H1 (cell line): ENCODE results near the gene OR4N2. TPM values are rescaled to one million over a fixed set of nuclear protein-coding genes. Genes with fewer than 3 reads are reported as not detected.

ENCODE experiments used
- CTCF ChIA-PET: fragments of 300-600 bp; sonication (Branson Sonifier 250); formaldehyde crosslinking; loops from one replicate; lab custom pipeline; 2021; ENCODE audit not compliant: partially characterized antibody; lab: Charles Lee
- POLR2A ChIA-PET: fragments of 300-600 bp; sonication (Branson Sonifier 250); formaldehyde crosslinking; loops from one replicate; lab custom pipeline; 2021; ENCODE audit warnings: inconsistent platforms; ENCODE audit not compliant: partially characterized antibody; lab: Charles Lee
- DNase-seq, 2 experiments: peaks; one replicate each; pipeline versions ENCODE4 v3.0.0 to v3.0.0-alpha.2; 2010 to 2022; ENCODE audit warnings: low spot score in 2 of 2, low read depth in 1 of 2, mixed read lengths in 1 of 2
- FAIRE-seq: peaks from 2 replicates; lab custom pipeline; 2011; peaks lifted over from hg19 to GRCh38; lab: Jason Lieb, UNC
- H2AFZ ChIP-seq: 2 replicates; pipeline ENCODE4 v1.8.1; 2012; ENCODE audit warnings: low read length, inconsistent platforms
- H2AK5ac ChIP-seq: 2 replicates; pipeline ENCODE4 v1.6.1; 2013; ENCODE audit warnings: low read depth, low read length
- H2BK120ac ChIP-seq: replicated peaks from 2 replicates; pipeline ENCODE3; 2013; ENCODE audit warnings: low read depth, low read length, inconsistent platforms
- H2BK12ac ChIP-seq: 2 replicates; pipeline ENCODE4 v1.6.1; 2013; ENCODE audit warnings: low read depth, low read length
- H2BK15ac ChIP-seq: 2 replicates; pipeline ENCODE4 v1.6.1; 2013; ENCODE audit warnings: low read length
- H2BK20ac ChIP-seq: 2 replicates; pipeline ENCODE4 v1.6.1; 2013; ENCODE audit warnings: low read length
- H2BK5ac ChIP-seq: 2 replicates; pipeline ENCODE4 v1.6.1; 2013; ENCODE audit warnings: low read depth, low read length
- H3K14ac ChIP-seq: 2 replicates; pipeline ENCODE4 v1.6.1; 2013; ENCODE audit warnings: inconsistent platforms; ENCODE audit not compliant: insufficient read length
- H3K18ac ChIP-seq: 2 replicates; pipeline ENCODE4 v1.6.1; 2013; ENCODE audit warnings: low read length; ENCODE audit errors: extremely low read depth
- H3K23ac ChIP-seq: 2 replicates; pipeline ENCODE4 v1.6.1; 2013; ENCODE audit warnings: inconsistent platforms; ENCODE audit not compliant: insufficient read length
- H3K23me2 ChIP-seq: 2 replicates; pipeline ENCODE4 v1.6.1; 2013; ENCODE audit warnings: low read depth, low read length
- H3K27ac ChIP-seq: 2 replicates; pipeline ENCODE4 v1.6.1; 2011; ENCODE audit warnings: low read depth, low read length, inconsistent platforms
- H3K27me3 ChIP-seq, 4 experiments: replicated peaks in 1 of 4; 1 replicate in 1 of 4; 2 replicates in 3 of 4; pipeline versions ENCODE4 v1.6.1 to v1.8.1; 2011 to 2013; ENCODE audit warnings: low read length in 3 of 4, mild to moderate bottlenecking in 3 of 4, inconsistent platforms in 2 of 4, mixed read lengths in 2 of 4, moderate library complexity in 1 of 4; ENCODE audit not compliant: control insufficient read depth in 3 of 4, insufficient read depth in 3 of 4; ENCODE audit errors: extremely low read depth in 1 of 4
- H3K36me3 ChIP-seq, 4 experiments: 2 replicates each; pipeline versions ENCODE4 v1.6.1 to v1.8.1; 2011 to 2013; ENCODE audit warnings: mild to moderate bottlenecking in 4 of 4, low read length in 3 of 4, moderate library complexity in 2 of 4, control low read depth in 1 of 4, inconsistent platforms in 1 of 4; ENCODE audit not compliant: insufficient read depth in 4 of 4, control insufficient read depth in 2 of 4
- H3K4ac ChIP-seq: replicated peaks from 2 replicates; pipeline ENCODE3; 2013; ENCODE audit warnings: low read length, low read depth, mixed read lengths, inconsistent platforms; ENCODE audit not compliant: insufficient read length
- H3K4me1 ChIP-seq, 4 experiments: replicated peaks in 1 of 4; 1 replicate in 1 of 4; 2 replicates in 3 of 4; pipeline versions ENCODE4 v1.6.1 to v1.8.1; 2011 to 2013; ENCODE audit warnings: low read length in 3 of 4, inconsistent platforms in 2 of 4, mixed read lengths in 1 of 4; ENCODE audit not compliant: insufficient read depth in 4 of 4, control insufficient read depth in 3 of 4
- H3K4me2 ChIP-seq, 2 experiments: 2 replicates each; pipeline versions ENCODE4 v1.6.1 to v1.8.1; 2011 to 2013; ENCODE audit warnings: low read depth in 2 of 2, low read length in 2 of 2, control low read depth in 1 of 2, inconsistent platforms in 1 of 2, mild to moderate bottlenecking in 1 of 2; ENCODE audit not compliant: insufficient read depth in 1 of 2
- H3K4me3 ChIP-seq, 4 experiments: fragments of 200-600, 300-600 bp in 1 of 4; sonication (generic), shearing (Covaris generic), sonication (Bioruptor Twin) in 1 of 4; 2 replicates each; pipeline versions ENCODE4 v1.5.1 to v1.8.1; 2011 to 2016; ENCODE audit warnings: low read length in 4 of 4, low read depth in 3 of 4, control low read depth in 2 of 4, inconsistent platforms in 2 of 4, mild to moderate bottlenecking in 2 of 4, mixed read lengths in 1 of 4, moderate library complexity in 1 of 4; ENCODE audit not compliant: insufficient read depth in 2 of 4; ENCODE audit errors: extremely low read depth in 1 of 4
- H3K56ac ChIP-seq: replicated peaks from 2 replicates; pipeline ENCODE3; 2013; ENCODE audit warnings: low read depth, mild to moderate bottlenecking, mixed read lengths, low read length, inconsistent platforms; ENCODE audit not compliant: insufficient read length
- H3K79me1 ChIP-seq: 2 replicates; pipeline ENCODE4 v1.6.1; 2013; ENCODE audit warnings: low read depth, low read length, control low read depth
- H3K79me2 ChIP-seq, 2 experiments: 2 replicates each; pipeline versions ENCODE4 v1.6.1 to v1.8.1; 2012 to 2013; ENCODE audit warnings: low read length in 2 of 2, mild to moderate bottlenecking in 2 of 2, inconsistent platforms in 1 of 2; ENCODE audit not compliant: insufficient read depth in 2 of 2, control insufficient read depth in 1 of 2
- H3K9ac ChIP-seq, 4 experiments: replicated peaks in 1 of 4; 1 replicate in 1 of 4; 2 replicates in 3 of 4; pipeline versions ENCODE4 v1.6.1 to v1.8.1; 2011 to 2013; ENCODE audit warnings: low read depth in 3 of 4, low read length in 3 of 4, control low read depth in 2 of 4, mild to moderate bottlenecking in 2 of 4, moderate library complexity in 2 of 4, inconsistent platforms in 1 of 4; ENCODE audit errors: extremely low read depth in 1 of 4
- H3K9me3 ChIP-seq, 2 experiments: 2 replicates each; pipeline versions ENCODE4 v1.6.1 to v1.8.1; 2012 to 2013; ENCODE audit warnings: mild to moderate bottlenecking in 2 of 2, moderate library complexity in 2 of 2, control low read depth in 1 of 2, inconsistent platforms in 1 of 2, low read depth in 1 of 2, low read length in 1 of 2, mixed read lengths in 1 of 2; ENCODE audit not compliant: insufficient read depth in 2 of 2
- H4K20me1 ChIP-seq, 2 experiments: replicated peaks in 1 of 2; 2 replicates each; pipeline versions ENCODE3 to v1.8.1; 2011 to 2013; ENCODE audit warnings: inconsistent platforms in 2 of 2, low read length in 2 of 2, mild to moderate bottlenecking in 1 of 2; ENCODE audit not compliant: insufficient read depth in 2 of 2, control insufficient read depth in 1 of 2
- H4K5ac ChIP-seq: 2 replicates; pipeline ENCODE4 v1.6.1; 2013; ENCODE audit warnings: low read length, low read depth, mixed read lengths, inconsistent platforms; ENCODE audit not compliant: insufficient read length
- H4K8ac ChIP-seq: 2 replicates; pipeline ENCODE4 v1.8.0; 2013; ENCODE audit warnings: mild to moderate bottlenecking, moderate library complexity, low read length, inconsistent platforms; ENCODE audit not compliant: insufficient read depth; ENCODE audit errors: extremely low read depth
- H4K91ac ChIP-seq: replicated peaks from 2 replicates; pipeline ENCODE3; 2013; ENCODE audit warnings: low read length, mixed read lengths, inconsistent platforms; ENCODE audit not compliant: insufficient read length
- BACH1 ChIP-seq: IDR thresholded peaks from 2 replicates; pipeline ENCODE4 v1.6.1; 2012; ENCODE audit warnings: low read length, improper control_type of control experiment
- CBX8 ChIP-seq: fragments of 300-800, 300-1000 bp; sonication (generic); IDR thresholded peaks from 2 replicates; pipeline ENCODE4 v1.7.1; 2016; ENCODE audit warnings: low read depth, low read length, borderline replicate concordance
- CHD1 ChIP-seq: IDR thresholded peaks from 2 replicates; pipeline ENCODE4 v1.6.1; 2012; ENCODE audit warnings: low read depth, low read length, improper control_type of control experiment
- CHD2 ChIP-seq: IDR thresholded peaks from 2 replicates; pipeline ENCODE4 v1.6.1; 2012; ENCODE audit warnings: low read length, improper control_type of control experiment
- CTBP2 ChIP-seq: IDR thresholded peaks from 2 replicates; pipeline ENCODE4 v1.7.0; 2011; ENCODE audit warnings: borderline replicate concordance, mild to moderate bottlenecking, moderate library complexity, mixed read lengths, low read length; ENCODE audit not compliant: insufficient read depth, insufficient read length
- EP300 ChIP-seq, 2 experiments: IDR thresholded peaks; 1 replicate in 1 of 2; 2 replicates in 1 of 2; pipeline ENCODE4 v1.6.1; 2011 to 2012; ENCODE audit warnings: low read depth in 2 of 2, low read length in 2 of 2, mild to moderate bottlenecking in 2 of 2, borderline replicate concordance in 1 of 2, inconsistent platforms in 1 of 2, moderate library complexity in 1 of 2
- EZH2 ChIP-seq: fragments of 200-600 bp; sonication (generic); IDR thresholded peaks from 2 replicates; pipeline ENCODE4 v1.7.1; 2012; ENCODE audit warnings: low read depth, mild to moderate bottlenecking, moderate library complexity, low read length, inconsistent platforms; ENCODE audit not compliant: severe bottlenecking
- GABPA ChIP-seq: IDR thresholded peaks from 2 replicates; pipeline ENCODE4 v1.6.1; 2011; ENCODE audit warnings: mild to moderate bottlenecking, low read length, moderate library complexity, borderline replicate concordance; ENCODE audit not compliant: insufficient read depth
- GTF2F1 ChIP-seq: IDR thresholded peaks from 2 replicates; pipeline ENCODE4 v1.6.1; 2012; ENCODE audit warnings: low read depth, low read length, improper control_type of control experiment, borderline replicate concordance
- HDAC2 ChIP-seq, 2 experiments: fragments of 300-600 bp in 1 of 2; sonication (generic) in 1 of 2; IDR thresholded peaks; 2 replicates each; pipeline ENCODE4 v1.6.1; 2011 to 2012; ENCODE audit warnings: low read depth in 2 of 2, low read length in 2 of 2, mild to moderate bottlenecking in 2 of 2, moderate library complexity in 2 of 2, borderline replicate concordance in 1 of 2, inconsistent platforms in 1 of 2
- HDAC6 ChIP-seq: IDR thresholded peaks from one replicate; pipeline ENCODE4 v1.7.1; 2012; ENCODE audit warnings: low read depth, mild to moderate bottlenecking, inconsistent platforms, low read length, moderate library complexity
- KDM1A ChIP-seq: fragments of 200-600, 300-600 bp; sonication (generic); IDR thresholded peaks from 2 replicates; pipeline ENCODE4 v1.7.1; 2016; ENCODE audit warnings: mild to moderate bottlenecking, low read length, borderline replicate concordance
- RXRA ChIP-seq: IDR thresholded peaks from 2 replicates; pipeline ENCODE4 v1.6.1; 2011; ENCODE audit warnings: low read depth, mild to moderate bottlenecking, low read length, moderate library complexity; ENCODE audit not compliant: insufficient read depth
- SP1 ChIP-seq: IDR thresholded peaks from 2 replicates; pipeline ENCODE4 v1.6.1; 2011; ENCODE audit warnings: low read depth, low read length
- SRF ChIP-seq: IDR thresholded peaks from 2 replicates; pipeline ENCODE4 v1.6.1; 2011; ENCODE audit warnings: mild to moderate bottlenecking, low read depth, low read length, moderate library complexity
- WGBS, 2 experiments: shearing (Covaris generic) in 1 of 2; methylation state at CpG; one replicate each; pipeline versions ENCODE4 v1.1.6 to v1.1.7; 2013 to 2015; ENCODE audit warnings: low lambda C conversion rate in 2 of 2, mixed read lengths in 2 of 2, inconsistent platforms in 1 of 2, low coverage in 1 of 2, missing lambda C conversion rate in 1 of 2; ENCODE audit not compliant: insufficient replicate concordance in 2 of 2, insufficient coverage in 1 of 2, insufficient read length in 1 of 2; ENCODE audit errors: extremely low coverage in 1 of 2, missing lambda C conversion rate in 1 of 2; 5-methylcytosine and 5-hydroxymethylcytosine counted together
- polyA plus RNA-seq, 7 experiments: library from polyadenylated mRNA; depleted of rRNA in 3 of 7; stranded (reverse) in 5 of 7; unstranded in 2 of 7; fragments of >200 nt in 5 of 7; fragments of 200-250 nt in 2 of 7; gene quantifications; 1 replicate in 5 of 7; 2 replicates in 1 of 7; 4 replicates in 1 of 7; pipeline versions ENCODE4 v1.2.1 to v1.2.3, GENCODE V29; 2011 to 2013; ENCODE audit warnings: missing spikeins in 2 of 7, mixed read lengths in 2 of 7
- total RNA-seq: library from RNA; stranded (reverse); fragmentation: NEBNext Ultra II Directional; extraction: Animal tissue kit (Norgen Biotek cat#: 25700); gene quantifications from 2 replicates; pipeline ENCODE4 v1.2.1, GENCODE V29; 2021

Gene OR4N2
- total and polyA plus RNA-seq, 2 of the 8 experiments (the other 6 are each of a cell fraction or from before 2014, with no cell fraction given): not detected

- H2AK5ac ChIP-seq: no peak within 1 kb of the TSS
- H2AFZ ChIP-seq: no peak within 1 kb of the TSS
- no peak within 1 kb of the TSS for H3K4me3 ChIP-seq
- no peak for DNase-seq
- WGBS, 2 experiments: 81% methylated on average over 2 of the region's 2 CpGs; no CpG with 5 or more reads in 1 of the 2 experiments
- H3K27me3 ChIP-seq: no peaks in the 10 kb centered on the region
- H3K36me3 ChIP-seq: no peaks in the 10 kb centered on the region
- H3K23ac ChIP-seq: no peak within 1 kb of the TSS
- H3K14ac ChIP-seq: no peak within 1 kb of the TSS
- peaks cover 39 to 47% of the 10 kb centered on the region in 2 experiments for H3K9me3 ChIP-seq
- no peak within 1 kb of the TSS for H3K27ac ChIP-seq
- H4K5ac ChIP-seq: no peak within 1 kb of the TSS
- H2BK120ac ChIP-seq: no peak within 1 kb of the TSS
- no peak within 1 kb of the TSS for H2BK5ac ChIP-seq
- no peak within 1 kb of the TSS for H3K56ac ChIP-seq
- ChIA-PET POLR2A (no interaction called here), CTCF (no interaction called here)
- no peak within 1 kb of the TSS for H2BK12ac ChIP-seq
- H3K23me2 ChIP-seq: no peaks in the 10 kb centered on the region
- H3K18ac ChIP-seq: no peak within 1 kb of the TSS
- no peak within 1 kb of the TSS for H2BK20ac ChIP-seq
- H3K79me1 ChIP-seq: no peaks in the 10 kb centered on the region
- no peak within 1 kb of the TSS for H3K9ac ChIP-seq
- no peaks in the 10 kb centered on the region for H4K20me1 ChIP-seq
- no peak within 1 kb of the TSS for H4K8ac ChIP-seq
- FAIRE-seq: no peak
- H3K4ac ChIP-seq: no peak within 1 kb of the TSS
- H3K4me2 ChIP-seq: no peak within 1 kb of the TSS
- H2BK15ac ChIP-seq: no peak within 1 kb of the TSS
- no peaks in the 10 kb centered on the region for H3K4me1 ChIP-seq
- H3K79me2 ChIP-seq: no peaks in the 10 kb centered on the region
- H4K91ac ChIP-seq: no peak within 1 kb of the TSS
- TF ChIP-seq HDAC6: no peak
- no peak for TF ChIP-seq EP300 (IDR thresholded peaks at IDR 0.05; ENCODE audit: borderline replicate concordance in 1 of 2, low read depth in 2 of 2, low read length in 2 of 2)
- TF ChIP-seq RXRA: no peak
- TF ChIP-seq CHD1: no peak
- TF ChIP-seq KDM1A: no peak
- TF ChIP-seq CTBP2: no peak
- TF ChIP-seq BACH1: no peak
- TF ChIP-seq SRF: no peak
- TF ChIP-seq CHD2: no peak
- no peak for TF ChIP-seq SP1
- TF ChIP-seq HDAC2 (IDR thresholded peaks at IDR 0.05; ENCODE audit: borderline replicate concordance in 1 of 2, low read depth in 2 of 2, low read length in 2 of 2): no peak
- no peak for TF ChIP-seq EZH2
- TF ChIP-seq GTF2F1: no peak
- no peak for TF ChIP-seq CBX8
- TF ChIP-seq GABPA: no peak
Measured at GRCh38 chr14:19874842-19875241, 71.3 kb downstream of the OR4N2 start, which contains the start of gene OR4K2. TSS of gene OR4K2 (plus strand) at chr14:19875142. CDS start at chr14:19876268, 1,126 bp downstream.
